ENCODE measurements around the gene EPHA5.

- TF ChIP-seq CREB5 (CRISPR knock-in tag; IDR thresholded peaks at IDR 0.05; ENCODE audit: low read depth) (no peak), PATZ1 (CRISPR knock-in tag; IDR thresholded peaks at IDR 0.05; ENCODE audit: borderline replicate concordance) (no peak), TCF4 (CRISPR knock-in tag; IDR thresholded peaks at IDR 0.05; ENCODE audit: borderline replicate concordance) (no peak), OSR1 (CRISPR knock-in tag; IDR thresholded peaks at IDR 0.05) (no peak), ARNTL (CRISPR knock-in tag; IDR thresholded peaks at IDR 0.05; ENCODE audit: borderline replicate concordance, low read depth) (no peak), POU6F1 (CRISPR knock-in tag; IDR thresholded peaks at IDR 0.05; ENCODE audit: borderline replicate concordance, low read depth) (no peak), ZFP30 (CRISPR knock-in tag; IDR thresholded peaks at IDR 0.05) (no peak), ZNF70 (CRISPR knock-in tag; IDR thresholded peaks at IDR 0.05) (no peak)
These were observed 314 bp downstream of the EPHA5 start for GRCh38 chr4:65670020-65670330.

Measured in SK-N-SH treated with all-trans-retinoic acid at 6 μM for 48 hours (cell line).